KBM-7 (cell line): ENCODE results near the gene ZNF423.
"Not testable (repeated sequence)": the region's sequence is repeated elsewhere in the genome, so short reads cannot be mapped to it uniquely, and the experiment has no call there.

Source experiments
- DNase-seq: peaks from one replicate; pipeline ENCODE4 v3.0.0-alpha.2; 2015
- in situ Hi-C: fragments of 300-500 bp; cut with MboI; formaldehyde crosslinking; loops from 2 replicates; pipeline ENCODE4 v1.14.3; 2020; ENCODE audit warnings: low sequenced_read_pairs, low pct_unique_long_range_greater_than_20kb, mixed read lengths

Gene ZNF423

GRCh38 chr16:49574826-49575225, 281.1 kb downstream of the ZNF423 start:
- in situ Hi-C loops = no loop called here
- no peak for DNase-seq

DNA sequence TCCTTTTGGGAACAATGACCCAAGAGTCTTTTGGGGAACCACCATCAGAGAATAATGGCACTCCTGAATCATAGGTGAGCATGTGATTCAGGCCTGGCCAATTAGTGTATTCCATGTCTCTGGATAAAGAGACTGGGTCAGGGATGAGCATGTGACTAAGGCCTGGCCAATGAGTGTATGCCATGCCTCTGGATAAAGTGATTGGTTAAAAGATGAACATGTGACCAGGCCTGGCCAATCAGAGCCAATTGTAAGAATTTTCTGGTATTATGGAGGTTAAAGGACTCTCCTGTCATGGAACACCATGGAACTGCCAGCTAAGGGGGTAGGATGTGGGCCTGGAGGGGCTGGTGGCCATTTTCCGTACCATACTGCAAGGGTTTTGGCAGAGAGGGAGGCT, 288.0 kb downstream of the ZNF423 start:
- DNase-seq = no peak

DNA sequence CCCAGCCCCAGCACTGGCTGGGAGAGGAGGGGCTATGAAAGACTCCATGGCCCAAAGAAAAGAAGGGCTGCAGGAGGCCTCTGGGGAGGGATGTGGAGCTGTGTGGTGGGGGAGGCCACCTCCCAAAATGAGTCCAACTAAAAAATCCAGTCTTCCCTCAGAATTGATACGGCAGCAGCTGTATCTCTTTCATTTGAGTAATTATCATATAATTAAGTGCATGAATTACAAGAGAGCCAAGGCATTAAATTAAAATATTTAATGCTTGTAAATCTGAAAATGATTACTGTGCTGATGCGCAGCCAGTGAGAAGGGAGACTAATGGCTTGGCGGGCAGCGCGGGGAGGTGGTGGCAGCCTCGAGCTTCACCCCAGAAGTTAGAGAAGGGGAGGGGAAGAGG, 289.5 kb downstream of the ZNF423 start:
- in situ Hi-C loops = no loop called here
- DNase-seq = no peak

More for the DNA sequence above, 288.0 kb downstream of the ZNF423 start:
- in situ Hi-C loops = no loop called here

GRCh38 chr16:49564496-49565229, 291.2 kb downstream of the ZNF423 start:
- no peak for DNase-seq
- in situ Hi-C loops = no loop called here

- no peak for DNase-seq
- in situ Hi-C loops = no loop called here
Observed at GRCh38 chr16:49563666-49564065, 292.2 kb downstream of the ZNF423 start.

GRCh38 chr16:49562894-49563293, 293.0 kb downstream of the ZNF423 start:
- DNase-seq, in situ Hi-C loops: not testable (repeated sequence)

DNA sequence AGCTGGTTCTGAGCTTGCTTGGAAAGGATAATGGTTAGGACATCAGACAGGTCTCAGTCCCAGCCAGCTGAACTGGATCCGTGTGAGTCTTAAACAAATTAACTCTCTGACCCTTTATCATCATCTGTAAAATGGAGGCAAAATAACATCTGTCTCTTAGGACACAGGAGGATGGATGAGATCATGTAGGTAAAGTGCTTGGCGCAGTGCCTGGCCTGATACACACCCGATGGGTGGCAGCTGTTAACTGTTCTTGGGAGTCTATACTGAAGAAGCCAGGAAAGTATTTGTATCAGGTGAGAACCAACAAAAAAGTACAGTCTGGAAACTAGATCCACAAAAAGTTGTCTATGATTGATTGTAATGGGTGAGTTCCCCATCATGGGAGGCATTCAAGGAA, 293.7 kb downstream of the ZNF423 start:
- in situ Hi-C loops = no loop called here
- no peak for DNase-seq

GRCh38 chr16:49560004-49560830, 295.7 kb downstream of the ZNF423 start:
- in situ Hi-C loops = no loop called here
- no peak for DNase-seq

DNA sequence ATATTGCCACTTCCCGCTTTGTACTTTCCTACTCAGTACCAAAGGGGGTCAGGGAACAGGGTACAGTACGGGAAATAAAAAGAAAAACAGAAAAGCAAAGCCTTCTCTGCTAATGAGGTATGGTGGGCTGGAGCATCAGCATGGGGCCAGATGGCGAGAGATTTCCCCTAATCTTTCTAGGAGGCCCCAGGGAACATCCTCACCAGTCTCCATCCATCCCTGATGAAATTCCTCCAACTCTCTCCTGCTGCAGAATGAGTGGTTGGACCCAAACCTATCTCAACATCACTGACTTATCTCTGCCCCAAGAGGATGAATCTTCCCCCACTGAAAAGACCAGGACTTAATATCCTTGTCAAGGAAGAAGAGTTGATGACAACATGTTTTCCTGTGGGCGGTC, 296.7 kb downstream of the ZNF423 start:
- DNase-seq = no peak
- in situ Hi-C loops = no loop called here

DNA sequence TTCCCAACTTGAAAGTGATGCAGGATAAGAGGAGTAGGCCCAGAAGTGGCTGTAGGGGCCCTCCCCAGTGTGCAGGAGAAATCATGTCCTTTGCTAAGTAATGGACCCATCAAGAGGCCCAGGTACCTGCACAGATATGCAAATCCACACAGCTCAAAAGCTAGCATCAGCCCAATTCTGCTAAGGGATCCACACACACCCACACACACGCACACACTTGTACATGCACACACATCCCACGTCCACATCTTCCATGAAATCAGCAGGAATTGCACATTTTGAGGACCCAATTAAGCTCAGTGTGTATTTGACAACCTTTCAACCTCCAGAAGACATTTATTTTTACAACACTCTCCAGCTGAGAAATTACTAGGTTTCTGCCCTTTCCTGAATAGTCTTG, 297.5 kb downstream of the ZNF423 start:
- in situ Hi-C loops = no loop called here
- DNase-seq = no peak

GRCh38 chr16:49556606-49557446, 299.1 kb downstream of the ZNF423 start:
- DNase-seq = peak; percentile 12
- in situ Hi-C loops = no loop called here

DNA sequence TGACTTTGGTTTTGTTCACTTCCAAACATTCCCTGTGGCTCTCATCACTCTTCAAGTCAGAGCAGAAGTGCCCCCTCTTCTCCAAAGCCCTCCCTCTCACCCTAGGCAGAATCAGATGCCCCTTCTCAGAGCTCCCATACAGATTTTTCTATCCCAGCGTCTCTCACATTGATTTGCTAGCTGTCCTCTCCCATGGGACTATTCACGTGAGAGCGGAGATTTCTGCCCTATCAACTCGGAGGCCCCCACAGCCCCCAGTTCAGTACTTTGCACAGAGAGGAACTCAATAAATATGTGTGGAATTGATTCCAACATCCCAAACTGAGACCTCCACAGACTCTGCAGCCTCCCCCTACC, 299.7 kb downstream of the ZNF423 start:
- in situ Hi-C loops = no loop called here
- no peak for DNase-seq

GRCh38 chr16:49554681-49555080, 301.2 kb downstream of the ZNF423 start:
- DNase-seq = no peak
- in situ Hi-C loops = no loop called here

- DNase-seq = no peak
- in situ Hi-C loops = no loop called here
Observed at GRCh38 chr16:49552313-49552928, 303.5 kb downstream of the ZNF423 start.

GRCh38 chr16:49550666-49551065, 305.2 kb downstream of the ZNF423 start:
- in situ Hi-C loops = no loop called here
- no peak for DNase-seq

DNA sequence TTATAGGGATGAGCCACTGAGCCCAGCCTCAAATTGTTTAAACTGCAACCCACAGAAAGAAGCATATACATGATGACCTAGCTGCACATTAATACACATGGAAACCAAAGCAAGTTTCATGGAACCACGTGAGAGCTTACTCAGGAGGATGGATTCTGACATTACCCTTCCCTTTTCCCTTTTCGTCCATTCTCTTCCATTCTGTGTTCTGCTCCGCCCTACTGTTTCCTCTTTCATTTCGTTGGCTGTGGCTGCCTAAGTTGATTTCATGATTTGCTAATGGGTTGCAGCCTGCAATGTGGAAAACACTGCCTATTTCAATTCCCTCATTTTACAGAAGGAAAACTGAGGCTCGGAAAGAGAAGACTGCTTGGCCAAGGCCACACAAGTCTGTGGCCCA, 305.8 kb downstream of the ZNF423 start:
- DNase-seq = no peak
- in situ Hi-C loops = no loop called here

GRCh38 chr16:49548325-49548970, 307.5 kb downstream of the ZNF423 start:
- DNase-seq = no peak
- in situ Hi-C loops = no loop called here

GRCh38 chr16:49547448-49547847, 308.5 kb downstream of the ZNF423 start:
- in situ Hi-C loops = no loop called here
- DNase-seq = no peak

DNA sequence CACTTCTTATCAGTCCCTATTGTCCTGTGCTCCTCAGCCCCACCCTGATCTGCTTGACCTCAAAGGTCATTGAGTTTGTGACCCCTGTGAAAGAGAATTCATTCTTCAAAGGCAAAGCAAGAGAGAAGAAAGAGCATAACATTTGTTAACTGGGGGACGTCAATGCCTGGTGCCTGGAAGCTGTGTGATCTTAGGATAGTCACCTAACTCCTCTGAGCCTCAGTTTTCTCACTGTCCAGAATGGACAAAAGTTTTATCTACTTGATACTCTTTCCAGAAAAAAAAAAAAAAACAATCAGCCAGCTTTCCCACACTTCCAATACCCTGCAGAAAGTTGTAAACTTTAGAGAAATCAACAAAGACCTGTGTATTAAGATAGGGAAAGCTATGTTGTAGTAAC, 309.2 kb downstream of the ZNF423 start:
- no peak for DNase-seq

More for the DNA sequence above, 309.2 kb downstream of the ZNF423 start:
- in situ Hi-C loops = no loop called here
